KMS-11 (cell line): Measurements from ENCODE around the gene TEDC1.

ENCODE experiments used
- H2AFZ ChIP-seq: fragments of 200-600 bp; sonication (generic); 2 replicates; pipeline ENCODE4 v1.6.1; 2016; ENCODE audit warnings: antibody characterized with exemption, mixed run types, low read depth
- H3K27ac ChIP-seq: fragments of 200-600 bp; sonication (generic); 2 replicates; pipeline ENCODE4 v1.6.1; 2016; ENCODE audit warnings: mild to moderate bottlenecking, mixed run types
- H3K27me3 ChIP-seq: fragments of 200-600 bp; sonication (generic); 2 replicates; pipeline ENCODE4 v1.6.1; 2017; ENCODE audit warnings: mild to moderate bottlenecking, low read depth, mixed run types, moderate library complexity; ENCODE audit not compliant: insufficient read depth
- H3K36me3 ChIP-seq: fragments of 200-600 bp; sonication (generic); 2 replicates; pipeline ENCODE4 v1.6.1; 2017; ENCODE audit warnings: mild to moderate bottlenecking, mixed run types; ENCODE audit not compliant: insufficient read depth
- H3K4me1 ChIP-seq: fragments of 200-600 bp; sonication (generic); 2 replicates; pipeline ENCODE4 v1.6.1; 2016; ENCODE audit warnings: mild to moderate bottlenecking, low read depth, mixed run types; ENCODE audit not compliant: poor library complexity, severe bottlenecking
- H3K4me2 ChIP-seq: fragments of 200-600 bp; sonication (generic); 2 replicates; pipeline ENCODE4 v1.7.0; 2016; ENCODE audit warnings: mild to moderate bottlenecking, mixed run types
- H3K4me3 ChIP-seq: fragments of 200-600 bp; sonication (generic); IDR thresholded peaks from 2 replicates; pipeline ENCODE4 v1.6.1; 2017; ENCODE audit warnings: low read depth, low read length, mixed read lengths; ENCODE audit not compliant: insufficient read depth
- H3K79me2 ChIP-seq: fragments of 200-600 bp; sonication (generic); 2 replicates; pipeline ENCODE4 v1.6.1; 2016; ENCODE audit warnings: low read depth, mixed run types; ENCODE audit not compliant: insufficient read depth
- H3K9ac ChIP-seq: fragments of 200-600 bp; sonication (generic); 2 replicates; pipeline ENCODE4 v1.6.1; 2016; ENCODE audit warnings: mild to moderate bottlenecking, mixed run types
- H4K20me1 ChIP-seq: fragments of 200-600 bp; sonication (generic); 2 replicates; pipeline ENCODE4 v1.6.1; 2016; ENCODE audit warnings: mild to moderate bottlenecking, mixed run types; ENCODE audit not compliant: insufficient read depth
- TF ChIP-seq, protein P1 (sequence below): fragments of 200-600 bp; sonication (generic); conservative IDR thresholded peaks from 2 replicates; pipeline ENCODE4 v1.6.1; 2017; ENCODE audit warnings: low read depth, mild to moderate bottlenecking, antibody characterized with exemption, low read length, moderate library complexity, mixed read lengths

Gene TEDC1

GRCh38 chr14:105531088-105531893 is 40.2 kb downstream of the TEDC1 start:
- TF ChIP-seq, protein P1, sequence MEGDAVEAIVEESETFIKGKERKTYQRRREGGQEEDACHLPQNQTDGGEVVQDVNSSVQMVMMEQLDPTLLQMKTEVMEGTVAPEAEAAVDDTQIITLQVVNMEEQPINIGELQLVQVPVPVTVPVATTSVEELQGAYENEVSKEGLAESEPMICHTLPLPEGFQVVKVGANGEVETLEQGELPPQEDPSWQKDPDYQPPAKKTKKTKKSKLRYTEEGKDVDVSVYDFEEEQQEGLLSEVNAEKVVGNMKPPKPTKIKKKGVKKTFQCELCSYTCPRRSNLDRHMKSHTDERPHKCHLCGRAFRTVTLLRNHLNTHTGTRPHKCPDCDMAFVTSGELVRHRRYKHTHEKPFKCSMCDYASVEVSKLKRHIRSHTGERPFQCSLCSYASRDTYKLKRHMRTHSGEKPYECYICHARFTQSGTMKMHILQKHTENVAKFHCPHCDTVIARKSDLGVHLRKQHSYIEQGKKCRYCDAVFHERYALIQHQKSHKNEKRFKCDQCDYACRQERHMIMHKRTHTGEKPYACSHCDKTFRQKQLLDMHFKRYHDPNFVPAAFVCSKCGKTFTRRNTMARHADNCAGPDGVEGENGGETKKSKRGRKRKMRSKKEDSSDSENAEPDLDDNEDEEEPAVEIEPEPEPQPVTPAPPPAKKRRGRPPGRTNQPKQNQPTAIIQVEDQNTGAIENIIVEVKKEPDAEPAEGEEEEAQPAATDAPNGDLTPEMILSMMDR, result no peak
- Histone ChIP-seq H2AFZ (no peak overlapping the region), H3K4me1 (peaks cover 11% of the 10 kb centered on the region), H3K9ac (no peak overlapping the region), H4K20me1 (no peaks in the 10 kb centered on the region), H3K4me3 (no peak overlapping the region), H3K79me2 (no peaks in the 10 kb centered on the region), H3K27ac (no peak overlapping the region), H3K36me3 (no peaks in the 10 kb centered on the region), H3K4me2 (no peak overlapping the region), H3K27me3 (peaks cover 41% of the 10 kb centered on the region)

DNA sequence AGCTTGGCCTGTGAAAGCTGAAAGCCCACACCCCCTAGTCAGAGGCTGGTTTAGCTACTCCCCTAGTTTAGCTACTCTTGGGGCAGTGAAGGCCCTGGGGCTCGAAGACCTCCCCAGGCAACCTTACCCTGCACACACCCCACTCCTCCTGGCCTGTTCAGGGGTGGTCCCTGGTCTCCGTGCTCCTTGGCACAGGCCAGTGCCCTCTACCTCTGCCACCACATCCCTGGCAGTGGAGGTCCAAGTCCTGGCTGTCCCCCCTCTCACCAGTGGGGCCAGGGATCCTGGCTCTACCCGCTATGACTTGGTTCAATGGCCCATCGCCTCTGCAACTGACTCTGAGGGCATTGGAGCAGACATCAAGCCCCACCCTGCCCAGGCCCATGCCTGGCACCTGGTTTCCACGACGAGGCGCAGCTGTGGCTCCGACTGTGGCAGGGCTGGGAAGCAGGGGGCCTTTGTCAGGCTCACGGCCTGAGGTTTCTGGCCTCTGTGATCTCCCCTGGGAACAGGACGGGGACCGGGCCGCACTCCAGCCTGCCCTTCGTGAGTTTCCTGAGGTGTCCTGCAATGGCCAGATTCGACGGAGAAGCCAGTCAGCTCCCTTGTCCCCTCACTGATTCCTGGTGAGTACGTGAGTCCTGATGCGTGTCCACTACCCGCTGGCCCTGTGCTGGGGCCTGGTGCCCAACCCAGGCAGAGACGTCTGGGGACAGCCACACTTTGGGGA is 41.0 kb downstream of the TEDC1 start:
- no peak overlapping the region for H3K4me3 ChIP-seq
- no peaks in the 10 kb centered on the region for H3K79me2 ChIP-seq
- no peaks in the 10 kb centered on the region for H4K20me1 ChIP-seq
- no peak overlapping the region for H2AFZ ChIP-seq
- no peak overlapping the region for H3K4me2 ChIP-seq
- peaks cover 11% of the 10 kb centered on the region for H3K4me1 ChIP-seq
- peaks cover 43% of the 10 kb centered on the region for H3K27me3 ChIP-seq
- no peak overlapping the region for H3K27ac ChIP-seq
- no peak overlapping the region for H3K9ac ChIP-seq
- no peaks in the 10 kb centered on the region for H3K36me3 ChIP-seq
- TF ChIP-seq, protein P1, result no peak

DNA sequence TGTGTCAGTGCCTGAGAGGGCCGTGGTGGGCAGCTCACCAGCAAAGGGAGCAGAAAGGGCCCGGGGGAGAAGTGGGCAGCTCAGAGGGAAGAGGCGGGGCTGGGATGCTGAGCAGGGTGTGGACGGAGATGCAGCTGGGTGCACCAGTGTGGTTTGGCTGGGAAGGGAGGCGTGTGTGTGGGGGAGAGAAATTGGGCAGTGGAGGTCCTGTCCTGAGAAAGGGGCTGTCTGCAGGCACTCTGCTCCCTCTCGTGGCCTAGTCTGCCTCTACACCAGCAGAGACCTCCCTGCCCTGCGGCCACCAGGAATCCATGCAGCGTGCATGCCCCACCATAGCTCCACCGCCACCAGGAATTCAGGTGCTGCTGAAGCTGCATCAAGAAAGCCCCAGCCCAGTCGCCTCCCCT is 41.7 kb downstream of the TEDC1 start:
- Histone ChIP-seq H3K4me3 (no peak overlapping the region), H3K27me3 (peaks cover 42% of the 10 kb centered on the region), H4K20me1 (no peaks in the 10 kb centered on the region), H3K9ac (no peak overlapping the region), H3K36me3 (no peaks in the 10 kb centered on the region), H3K4me2 (no peak overlapping the region), H3K27ac (no peak overlapping the region), H3K4me1 (peaks cover 10% of the 10 kb centered on the region), H3K79me2 (no peaks in the 10 kb centered on the region), H2AFZ (no peak overlapping the region)
- TF ChIP-seq, protein P1, result peak; percentile 57

GRCh38 chr14:105533391-105533790 is 42.3 kb downstream of the TEDC1 start:
- H3K36me3 ChIP-seq, result no peaks in the 10 kb centered on the region
- no peak overlapping the region for H3K4me2 ChIP-seq
- H2AFZ ChIP-seq, result no peak overlapping the region
- peaks cover 39% of the 10 kb centered on the region; the same call in 1 of the 2 replicates for H3K27me3 ChIP-seq
- H3K4me1 ChIP-seq, result peaks cover 6% of the 10 kb centered on the region
- TF ChIP-seq, protein P1, result no peak
- H3K27ac ChIP-seq, result no peak overlapping the region
- no peaks in the 10 kb centered on the region for H3K79me2 ChIP-seq
- no peak overlapping the region for H3K9ac ChIP-seq
- H4K20me1 ChIP-seq, result no peaks in the 10 kb centered on the region
- H3K4me3 ChIP-seq, result no peak overlapping the region
